ENCODE results near the gene CHD3. TPM values are rescaled to one million over a fixed set of nuclear protein-coding genes. Genes with fewer than 3 reads are reported as not detected.
"Not testable (repeated sequence)": the region's sequence is repeated elsewhere in the genome, so short reads cannot be mapped to it uniquely, and the experiment has no call there.

Gene CHD3
- total RNA-seq, 1 experiment from 2014 or later = 41.5 TPM

DNA sequence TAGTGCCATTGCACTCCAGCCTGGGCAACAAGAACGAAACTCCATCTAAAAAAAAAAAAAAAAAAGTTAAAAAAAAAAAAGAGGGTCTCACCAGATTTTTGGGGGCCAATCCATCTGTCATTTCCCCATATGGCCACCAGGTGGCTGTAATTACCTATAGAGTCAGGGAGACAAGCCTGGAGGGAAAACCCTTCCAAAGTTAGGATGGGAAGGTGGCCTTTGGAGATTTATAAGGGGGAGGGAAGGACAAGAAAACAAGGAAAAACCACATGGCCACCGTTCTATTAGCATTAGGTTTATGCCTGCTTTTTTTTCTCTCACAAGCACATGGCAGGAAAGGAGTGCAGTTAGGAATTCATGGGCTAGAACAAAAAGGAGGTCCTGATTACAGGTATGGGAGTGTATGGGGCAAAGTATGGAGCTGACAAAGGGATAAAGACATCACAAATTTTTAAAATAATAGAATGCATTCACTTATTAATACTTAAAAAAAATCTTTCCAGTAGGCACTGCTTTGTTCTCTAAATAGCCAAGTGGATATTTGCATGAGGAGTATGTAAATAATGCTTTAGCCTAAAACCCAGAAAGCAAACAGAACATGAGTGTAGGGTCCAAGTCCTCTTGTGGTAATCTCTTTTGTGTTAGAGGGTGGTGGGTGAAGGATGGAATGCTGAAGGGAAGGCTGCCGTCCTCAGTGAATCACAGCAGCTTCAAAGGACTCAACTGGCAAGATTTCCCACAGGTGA lies 25.7 kb upstream of the CHD3 start:
- in situ Hi-C loops (cut with HindIII; ENCODE audit: low sequenced_read_pairs) = no loop called here
- peak; percentile 74 for DNase-seq (ENCODE audit: low spot score)

DNA sequence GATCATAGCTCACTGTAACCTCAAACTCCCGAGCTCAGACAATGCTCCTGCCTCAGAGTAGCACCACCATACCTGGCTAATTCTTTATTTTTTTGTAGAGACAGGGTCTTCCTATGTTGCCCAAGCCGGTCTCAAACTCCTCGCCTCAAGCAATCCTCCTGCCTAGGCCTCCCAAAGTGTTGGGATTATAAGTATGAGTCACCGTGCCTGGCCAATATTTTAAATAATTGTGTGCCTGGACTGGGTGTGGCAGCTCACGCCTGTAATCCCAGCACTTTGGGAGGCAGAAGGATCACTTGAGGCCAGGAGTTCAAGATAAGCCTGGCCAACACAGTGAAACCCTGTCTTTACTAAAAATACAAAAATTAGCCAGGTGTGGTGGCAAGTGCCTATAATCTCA lies 24.2 kb upstream of the CHD3 start:
- DNase-seq (ENCODE audit: low spot score); in situ Hi-C loops (cut with HindIII; ENCODE audit: low sequenced_read_pairs): not testable (repeated sequence)

DNA sequence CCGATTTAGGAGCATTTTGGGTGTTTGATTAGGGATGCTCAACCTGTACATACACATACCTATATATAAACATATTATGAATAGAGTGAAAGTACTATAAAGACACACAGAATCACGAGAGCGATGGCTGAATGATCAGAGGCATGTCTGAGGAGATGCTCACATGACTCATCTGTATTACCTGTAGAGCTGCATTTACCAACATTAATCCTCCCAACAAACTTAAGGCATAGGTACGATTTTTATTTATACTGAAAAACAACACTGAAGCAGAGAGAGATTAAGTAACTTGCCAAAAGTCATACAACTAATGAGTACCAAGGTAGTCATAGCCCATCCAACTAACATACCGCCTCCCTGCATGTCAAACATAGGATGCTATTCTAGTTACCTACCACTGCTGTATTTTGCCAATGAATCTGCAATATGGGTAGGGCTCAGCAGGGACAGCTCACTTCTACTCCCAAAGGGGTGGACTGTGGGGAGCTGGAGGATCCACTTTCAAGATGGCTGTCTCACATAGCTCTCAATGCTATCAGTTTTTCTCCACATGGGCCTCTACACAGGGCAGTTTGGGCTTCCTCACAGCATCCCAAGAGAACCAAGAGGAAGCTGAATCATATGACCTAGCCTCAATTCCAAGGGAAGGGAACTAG lies 23.5 kb upstream of the CHD3 start:
- in situ Hi-C loops (cut with HindIII; ENCODE audit: low sequenced_read_pairs) = no loop called here
- DNase-seq (ENCODE audit: low spot score) = no peak

- in situ Hi-C loops (cut with HindIII; ENCODE audit: low sequenced_read_pairs) = no loop called here
- no peak for DNase-seq (ENCODE audit: low spot score)
These were observed 20.7 kb upstream of the CHD3 start for GRCh38 chr17:7867881-7868329.

DNA sequence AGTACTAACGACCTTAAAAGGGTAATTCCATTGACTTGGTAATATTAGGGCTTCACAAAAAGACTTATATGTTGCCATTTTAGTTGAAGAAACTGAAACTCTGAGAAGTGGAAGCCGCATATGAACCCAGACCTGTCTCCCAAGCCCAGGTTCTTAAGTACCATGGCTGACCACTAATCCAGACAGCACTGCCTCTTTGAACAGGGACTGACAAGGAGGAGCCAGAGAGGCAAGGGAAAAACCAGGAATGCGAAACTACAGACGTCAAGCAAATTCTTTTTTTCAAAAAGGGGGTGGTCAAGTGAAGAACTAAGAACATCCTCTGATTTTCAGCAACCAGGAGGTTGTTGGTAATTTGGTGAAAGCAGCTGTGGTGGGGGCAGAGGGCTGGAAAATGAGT lies 15.5 kb upstream of the CHD3 start:
- DNase-seq (ENCODE audit: low spot score) = no peak
- in situ Hi-C loops (cut with HindIII; ENCODE audit: low sequenced_read_pairs) = no loop called here

- in situ Hi-C loops (cut with HindIII; ENCODE audit: low sequenced_read_pairs) = no loop called here
- DNase-seq (ENCODE audit: low spot score) = no peak
These were observed 12.7 kb upstream of the CHD3 start for GRCh38 chr17:7875804-7876370.

DNA sequence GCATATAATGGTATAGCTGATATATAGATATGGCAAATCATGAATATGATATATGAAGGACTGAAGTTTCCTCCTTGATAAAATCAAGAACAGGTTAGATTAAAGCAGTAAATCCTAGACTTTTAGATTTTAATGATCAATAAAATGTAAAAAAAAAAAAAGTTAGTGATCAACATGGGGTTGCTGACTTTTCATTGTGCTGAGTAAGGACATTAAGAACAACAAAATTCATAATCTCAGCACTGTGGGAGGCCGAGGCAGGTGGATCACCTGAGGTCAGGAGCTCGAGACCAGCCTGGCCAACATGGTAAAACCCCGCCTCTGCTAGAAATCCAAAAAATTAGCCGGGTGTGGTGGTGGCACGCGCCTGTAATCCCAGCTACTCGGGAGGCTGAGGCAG lies 10.4 kb upstream of the CHD3 start:
- in situ Hi-C loops (cut with HindIII; ENCODE audit: low sequenced_read_pairs) = no loop called here

DNA sequence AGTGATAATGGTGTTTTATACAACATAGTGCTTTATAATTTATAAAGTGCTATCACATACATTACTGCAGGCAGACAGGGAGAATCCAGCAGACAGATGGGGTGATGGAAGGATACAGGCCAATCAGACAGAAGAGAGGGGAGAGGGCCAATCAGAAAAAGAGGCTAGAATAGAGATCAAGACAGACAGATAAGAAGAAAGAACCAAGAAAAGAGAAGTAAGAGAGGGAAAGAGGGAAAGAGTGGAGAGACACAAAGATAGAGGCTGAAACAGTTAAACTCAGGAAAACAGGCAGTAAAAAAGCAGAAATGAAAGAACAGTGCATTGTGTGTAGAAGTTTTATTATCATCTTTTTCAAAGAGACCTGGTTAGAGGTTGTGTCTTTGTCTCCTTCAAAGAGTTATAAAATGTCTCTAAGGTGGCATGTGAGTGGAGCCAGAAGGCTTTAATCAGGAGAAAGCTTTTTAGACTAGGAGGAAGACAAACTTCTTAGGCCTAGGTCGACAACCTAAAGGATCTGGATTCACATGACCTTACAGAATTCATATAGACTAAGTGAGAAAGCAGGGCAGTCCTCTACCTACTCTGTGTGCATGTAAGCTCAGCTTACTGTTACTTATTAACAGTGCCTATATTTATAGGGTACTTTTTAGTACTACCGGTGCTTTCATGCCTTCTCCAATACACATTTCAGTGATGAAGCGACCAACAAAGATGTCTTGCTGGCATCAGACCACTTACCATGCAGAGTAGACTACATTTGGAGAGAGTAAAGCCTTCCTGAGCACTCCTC lies 8.3 kb upstream of the CHD3 start:
- in situ Hi-C loops (cut with HindIII; ENCODE audit: low sequenced_read_pairs) = no loop called here
- DNase-seq (ENCODE audit: low spot score) = no peak

More for the DNA sequence above, 10.4 kb upstream of the CHD3 start:
- DNase-seq (ENCODE audit: low spot score) = no peak

- in situ Hi-C loops (cut with HindIII; ENCODE audit: low sequenced_read_pairs) = no loop called here
These were observed 7.1 kb upstream of the CHD3 start for GRCh38 chr17:7881276-7882054.

GRCh38 chr17:7882068-7882467 lies 6.5 kb upstream of the CHD3 start:
- no peak for DNase-seq (ENCODE audit: low spot score)
- in situ Hi-C loops (cut with HindIII; ENCODE audit: low sequenced_read_pairs) = no loop called here

More at GRCh38 chr17:7881276-7882054, 7.1 kb upstream of the CHD3 start:
- peak; percentile 97 for DNase-seq (ENCODE audit: low spot score)

- in situ Hi-C loops (cut with HindIII; ENCODE audit: low sequenced_read_pairs) = no loop called here
- DNase-seq (ENCODE audit: low spot score) = no peak
These were observed 6.0 kb upstream of the CHD3 start for GRCh38 chr17:7882629-7883028.

DNA sequence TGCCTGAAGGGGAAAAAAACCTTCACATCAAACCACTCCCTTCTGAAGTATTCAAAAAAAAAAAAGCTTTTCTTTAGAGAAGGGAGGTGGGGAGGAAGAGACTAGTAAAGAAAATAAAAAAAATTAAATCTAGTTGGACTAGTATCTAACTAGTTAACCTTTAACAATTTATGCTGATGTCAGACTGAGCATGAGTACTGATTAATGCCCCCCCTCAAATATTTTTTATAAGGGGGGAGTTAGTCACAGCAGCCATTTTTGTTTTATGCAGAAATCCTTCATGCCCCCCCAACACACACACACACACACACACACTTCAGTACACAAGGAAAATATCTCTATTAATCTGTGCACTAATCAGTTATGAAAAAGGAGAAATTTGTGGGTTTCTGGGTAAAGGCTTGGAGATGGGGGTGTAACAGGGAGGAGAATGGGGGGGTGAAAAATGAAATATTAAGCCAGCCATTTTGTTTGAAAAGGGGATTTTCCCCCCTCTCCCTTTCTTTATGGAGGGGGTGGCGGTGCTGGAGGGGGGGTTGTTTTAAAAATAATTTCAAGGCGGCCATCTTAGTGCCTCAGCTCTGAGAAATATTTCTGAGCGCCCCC lies 4.7 kb upstream of the CHD3 start:
- DNase-seq (ENCODE audit: low spot score) = no peak
- in situ Hi-C loops (cut with HindIII; ENCODE audit: low sequenced_read_pairs) = no loop called here

DNA sequence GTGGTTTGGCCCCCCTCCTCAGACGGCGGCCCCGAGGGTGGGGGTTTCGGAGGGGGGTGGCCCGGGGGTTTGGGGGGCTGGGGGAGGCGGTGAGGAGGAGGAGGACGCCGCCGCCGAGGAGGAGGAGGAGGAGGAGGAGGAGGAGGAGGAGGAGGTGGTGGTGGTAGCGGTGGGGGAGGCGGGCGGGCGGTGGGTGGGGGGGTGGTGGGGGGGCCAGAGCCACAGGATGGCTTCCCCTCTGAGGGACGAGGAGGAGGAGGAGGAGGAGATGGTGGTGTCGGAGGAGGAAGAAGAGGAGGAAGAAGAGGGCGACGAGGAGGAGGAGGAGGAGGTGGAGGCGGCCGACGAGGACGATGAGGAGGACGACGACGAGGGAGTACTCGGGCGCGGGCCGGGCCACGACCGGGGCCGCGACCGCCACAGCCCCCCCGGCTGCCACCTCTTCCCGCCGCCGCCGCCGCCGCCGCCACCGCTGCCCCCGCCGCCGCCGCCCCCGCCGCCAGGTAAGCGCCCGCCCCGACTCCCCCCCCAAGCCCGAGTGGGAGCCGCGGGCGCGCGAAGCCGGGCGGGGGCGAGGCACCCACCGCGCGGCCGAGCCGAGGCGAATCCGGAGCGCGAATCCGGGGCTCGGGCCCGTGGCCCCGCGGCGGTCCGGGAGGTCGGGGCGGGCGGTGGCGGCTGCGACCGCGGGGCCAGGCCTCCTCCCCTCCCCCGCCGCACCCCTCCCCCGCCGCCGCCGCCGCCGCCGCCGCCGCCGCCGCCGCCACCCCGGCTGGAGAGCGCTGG lies 3.8 kb upstream of the CHD3 start:
- DNase-seq (ENCODE audit: low spot score) = no peak
- in situ Hi-C loops (cut with HindIII; ENCODE audit: low sequenced_read_pairs) = no loop called here

GRCh38 chr17:7885367-7886226 lies 3.0 kb upstream of the CHD3 start:
- peak; percentile 42 for DNase-seq (ENCODE audit: low spot score)

DNA sequence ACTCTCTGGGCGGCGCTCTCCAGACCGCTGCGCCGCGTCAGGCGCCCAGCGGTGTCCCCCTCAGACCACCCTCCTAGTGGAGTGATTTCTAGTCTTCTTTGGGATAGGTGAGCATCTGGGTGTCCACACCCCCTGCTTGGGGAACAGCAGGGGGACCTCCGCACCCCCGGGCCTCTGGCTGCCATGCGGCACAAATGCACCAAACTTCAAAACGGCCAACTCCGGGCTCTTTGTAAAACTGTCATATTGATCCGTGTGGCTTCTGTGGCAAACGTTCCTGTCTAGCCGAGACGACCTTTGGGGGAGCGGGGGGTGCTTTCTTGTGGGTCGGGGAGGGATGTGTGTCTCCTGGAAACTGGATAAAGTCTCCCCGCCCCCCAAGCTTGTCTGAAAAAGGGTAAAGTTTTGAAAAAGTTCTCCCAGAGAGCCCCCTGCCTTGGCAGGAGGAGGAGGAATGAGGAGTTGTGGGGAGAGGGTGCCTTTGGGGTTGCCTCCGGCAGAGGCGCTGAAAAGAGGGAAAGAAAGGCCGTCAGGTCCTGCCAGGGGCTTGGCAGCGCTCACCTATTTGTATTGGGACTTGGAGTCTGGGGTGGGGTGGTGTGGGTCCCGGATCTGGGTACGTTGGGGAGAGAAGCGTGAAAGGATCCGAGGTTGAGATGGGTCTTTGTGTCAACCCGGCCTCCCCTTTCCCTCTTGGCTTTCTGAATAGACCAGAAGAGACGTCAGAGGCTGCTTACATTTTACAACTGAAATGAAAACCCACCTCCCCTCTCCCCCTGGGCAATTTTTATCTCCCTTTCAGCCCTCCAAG lies 2.2 kb upstream of the CHD3 start:
- peak; percentile 43 for DNase-seq (ENCODE audit: low spot score)
- in situ Hi-C loops (cut with HindIII; ENCODE audit: low sequenced_read_pairs) = no loop called here

More at GRCh38 chr17:7885367-7886226, 3.0 kb upstream of the CHD3 start:
- in situ Hi-C loops (cut with HindIII; ENCODE audit: low sequenced_read_pairs) = no loop called here

- in situ Hi-C loops (cut with HindIII; ENCODE audit: low sequenced_read_pairs) = no loop called here
- peak; percentile 44 for DNase-seq (ENCODE audit: low spot score)
These were observed 1.5 kb upstream of the CHD3 start for GRCh38 chr17:7887038-7887481.

Data from G401 (cell line).